HepG2 (cell line): ENCODE results near the gene MIX23. TPM values are rescaled to one million over a fixed set of nuclear protein-coding genes. Genes with fewer than 3 reads are reported as not detected.

Experiments used
- CBX5 ChIP-seq: sonication (generic); formaldehyde crosslinking; IDR thresholded peaks from 2 replicates; pipeline ENCODE4 v1.4.0; 2020; ENCODE audit warnings: missing genetic modification reagents, borderline replicate concordance
- CREB3 ChIP-seq: sonication (generic); formaldehyde crosslinking; IDR thresholded peaks from 2 replicates; pipeline ENCODE4 v1.5.0; 2020; ENCODE audit warnings: missing genetic modification reagents
- HES4 ChIP-seq: sonication (generic); formaldehyde crosslinking; IDR thresholded peaks from 2 replicates; pipeline ENCODE4 v1.9.0; 2021; ENCODE audit warnings: mild to moderate bottlenecking, missing genetic modification reagents, borderline replicate concordance
- HNRNPUL1 ChIP-seq: fragments of 200-400 bp; formaldehyde crosslinking; IDR thresholded peaks from 2 replicates; pipeline ENCODE4 v1.6.1; 2017; ENCODE audit warnings: low read depth, mild to moderate bottlenecking, low read length, moderate library complexity
- KLF6 ChIP-seq: IDR thresholded peaks from 2 replicates; pipeline ENCODE4 v1.8.0; 2016; ENCODE audit warnings: missing biosample characterization, missing genetic modification reagents
- NFYB ChIP-seq: sonication (generic); formaldehyde crosslinking; IDR thresholded peaks from 2 replicates; pipeline ENCODE4 v1.4.0; 2020; ENCODE audit warnings: missing genetic modification reagents
- RXRB ChIP-seq: IDR thresholded peaks from 2 replicates; pipeline ENCODE4 v1.6.1; 2016; ENCODE audit warnings: borderline replicate concordance, missing genetic modification reagents, missing compliant biosample characterization
- SP1 ChIP-seq, 2 experiments: fragments of 450-650 bp in 1 of 2; sonication (generic) in 1 of 2; formaldehyde crosslinking in 1 of 2; IDR thresholded peaks; 2 replicates each; pipeline versions ENCODE4 v1.4.0 to v1.6.1; 2016 to 2020; ENCODE audit warnings: missing genetic modification reagents in 1 of 2
- SUZ12 ChIP-seq: fragments of 150-350 bp; IDR thresholded peaks from 2 replicates; pipeline ENCODE4 v1.6.1; 2014; ENCODE audit warnings: low read depth, low read length
- TGIF2 ChIP-seq: IDR thresholded peaks from 2 replicates; pipeline ENCODE4 v1.6.1; 2016; ENCODE audit warnings: control low read depth, missing compliant biosample characterization
- ZNF749 ChIP-seq: sonication (generic); formaldehyde crosslinking; IDR thresholded peaks from 2 replicates; pipeline ENCODE4 v1.8.0; 2022; ENCODE audit warnings: mild to moderate bottlenecking, missing genetic modification reagents, moderate library complexity, borderline replicate concordance
- ZXDC ChIP-seq: sonication (generic); formaldehyde crosslinking; IDR thresholded peaks from 2 replicates; pipeline ENCODE4 v1.5.0; 2020; ENCODE audit warnings: mild to moderate bottlenecking, missing genetic modification reagents
- polyA plus RNA-seq, 8 experiments: library from polyadenylated mRNA; depleted of rRNA in 3 of 8; stranded (reverse) in 7 of 8; unstranded in 1 of 8; fragments of >200 nt; fragmentation: Illumina TruSeq in 4 of 8; extraction: Trizol in 4 of 8; gene quantifications; 2 replicates each; pipeline versions ENCODE4 v1.2.1 to v1.2.3, GENCODE V29; 2011 to 2016; ENCODE audit warnings: low read depth in 4 of 8, missing spikeins in 1 of 8, mixed read lengths in 1 of 8; ENCODE audit not compliant: insufficient read depth in 1 of 8
- total RNA-seq, 5 experiments: library from RNA; depleted of rRNA; stranded (reverse); fragments of >200 nt; fragmentation: Illumina TruSeq; extraction: Trizol; gene quantifications; 2 replicates each; pipeline ENCODE4 v1.2.3, GENCODE V29; 2016; ENCODE audit warnings: low read depth in 1 of 5
- TF ChIP-seq, protein P1 (sequence below): sonication (generic); formaldehyde crosslinking; IDR thresholded peaks from 2 replicates; pipeline ENCODE4 v1.4.0; 2020; ENCODE audit warnings: missing genetic modification reagents, borderline replicate concordance
- TF ChIP-seq, protein P2 (sequence below): sonication (generic); formaldehyde crosslinking; conservative IDR thresholded peaks from 2 replicates; pipeline ENCODE4 v1.4.0; 2020; ENCODE audit warnings: missing genetic modification reagents
- TF ChIP-seq, protein P3 (sequence below): sonication (generic); formaldehyde crosslinking; IDR thresholded peaks from 2 replicates; pipeline ENCODE4 v1.5.0; 2020; ENCODE audit warnings: missing genetic modification reagents, mild to moderate bottlenecking, borderline replicate concordance

Gene MIX23
- total and polyA plus RNA-seq, 2 of the 13 experiments (the other 11 are each of a cell fraction or from before 2014, with no cell fraction given), result 20.0 to 152 TPM

DNA sequence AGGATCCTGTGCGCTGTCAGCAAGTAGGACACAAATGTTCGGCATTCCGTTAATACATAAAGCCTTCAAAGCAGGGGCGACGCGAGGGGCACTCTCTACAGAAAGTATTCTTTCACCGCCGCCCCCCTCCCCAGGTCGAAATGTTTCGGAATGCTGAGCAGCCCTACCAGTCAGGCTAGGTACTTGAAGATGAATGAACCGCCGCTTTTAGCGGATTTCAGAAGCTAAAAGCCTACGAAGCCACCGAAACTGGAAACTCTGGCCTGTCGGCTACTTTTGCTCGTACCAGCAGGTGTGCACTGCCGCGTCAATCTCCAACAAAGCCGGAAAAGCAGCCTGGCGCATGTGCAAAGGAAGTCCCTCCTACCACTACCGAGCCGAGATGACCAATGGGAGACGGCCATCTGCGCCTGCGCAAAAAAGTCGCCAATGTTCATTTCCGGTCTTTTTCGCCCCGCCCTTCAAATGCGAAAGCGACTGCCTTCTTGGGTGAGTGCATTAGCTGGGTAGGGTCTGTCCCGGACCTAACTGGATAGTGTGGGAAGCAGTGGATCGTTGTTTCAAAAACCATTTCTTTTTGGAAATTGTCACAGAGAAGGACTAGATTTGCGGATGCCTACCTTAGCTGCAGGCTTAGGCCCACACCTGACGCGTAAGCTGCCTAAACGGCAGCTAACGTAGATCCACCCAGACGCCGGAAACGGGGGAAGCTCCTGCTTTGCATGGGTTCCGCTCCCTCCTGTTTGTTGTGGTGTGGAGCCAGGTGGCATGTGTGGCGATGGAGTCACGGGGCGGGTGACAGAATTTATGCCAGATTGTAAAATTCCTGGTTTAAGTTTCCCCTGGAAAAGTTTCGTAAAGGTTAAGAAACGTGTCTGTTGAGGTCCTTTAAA, 33.0 kb upstream of the MIX23 start, which contains the start of gene WDR5B (continued):
- TF ChIP-seq, protein P1, sequence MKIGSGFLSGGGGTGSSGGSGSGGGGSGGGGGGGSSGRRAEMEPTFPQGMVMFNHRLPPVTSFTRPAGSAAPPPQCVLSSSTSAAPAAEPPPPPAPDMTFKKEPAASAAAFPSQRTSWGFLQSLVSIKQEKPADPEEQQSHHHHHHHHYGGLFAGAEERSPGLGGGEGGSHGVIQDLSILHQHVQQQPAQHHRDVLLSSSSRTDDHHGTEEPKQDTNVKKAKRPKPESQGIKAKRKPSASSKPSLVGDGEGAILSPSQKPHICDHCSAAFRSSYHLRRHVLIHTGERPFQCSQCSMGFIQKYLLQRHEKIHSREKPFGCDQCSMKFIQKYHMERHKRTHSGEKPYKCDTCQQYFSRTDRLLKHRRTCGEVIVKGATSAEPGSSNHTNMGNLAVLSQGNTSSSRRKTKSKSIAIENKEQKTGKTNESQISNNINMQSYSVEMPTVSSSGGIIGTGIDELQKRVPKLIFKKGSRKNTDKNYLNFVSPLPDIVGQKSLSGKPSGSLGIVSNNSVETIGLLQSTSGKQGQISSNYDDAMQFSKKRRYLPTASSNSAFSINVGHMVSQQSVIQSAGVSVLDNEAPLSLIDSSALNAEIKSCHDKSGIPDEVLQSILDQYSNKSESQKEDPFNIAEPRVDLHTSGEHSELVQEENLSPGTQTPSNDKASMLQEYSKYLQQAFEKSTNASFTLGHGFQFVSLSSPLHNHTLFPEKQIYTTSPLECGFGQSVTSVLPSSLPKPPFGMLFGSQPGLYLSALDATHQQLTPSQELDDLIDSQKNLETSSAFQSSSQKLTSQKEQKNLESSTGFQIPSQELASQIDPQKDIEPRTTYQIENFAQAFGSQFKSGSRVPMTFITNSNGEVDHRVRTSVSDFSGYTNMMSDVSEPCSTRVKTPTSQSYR (CRISPR knock-in tag), result no peak
- TF ChIP-seq KLF6 (no peak), SUZ12 (no peak), TGIF2 (peak; percentile 36; the same call in 1 of the 2 replicates), HES4 (CRISPR knock-in tag) (no peak; the same call in 1 of the 2 replicates), ZXDC (CRISPR knock-in tag) (no peak), RXRB (CRISPR knock-in tag) (peak; percentile 44), NFYB (CRISPR knock-in tag) (peak; percentile 79), SP1 (IDR thresholded peaks at IDR 0.05) (no peak), SP1 (CRISPR knock-in tag; IDR thresholded peaks at IDR 0.05) (no peak), CREB3 (CRISPR knock-in tag) (peak; percentile 74), HNRNPUL1 (no peak), ZNF749 (no peak), CBX5 (no peak; the same call in 1 of the 2 replicates)
- TF ChIP-seq, protein P2, sequence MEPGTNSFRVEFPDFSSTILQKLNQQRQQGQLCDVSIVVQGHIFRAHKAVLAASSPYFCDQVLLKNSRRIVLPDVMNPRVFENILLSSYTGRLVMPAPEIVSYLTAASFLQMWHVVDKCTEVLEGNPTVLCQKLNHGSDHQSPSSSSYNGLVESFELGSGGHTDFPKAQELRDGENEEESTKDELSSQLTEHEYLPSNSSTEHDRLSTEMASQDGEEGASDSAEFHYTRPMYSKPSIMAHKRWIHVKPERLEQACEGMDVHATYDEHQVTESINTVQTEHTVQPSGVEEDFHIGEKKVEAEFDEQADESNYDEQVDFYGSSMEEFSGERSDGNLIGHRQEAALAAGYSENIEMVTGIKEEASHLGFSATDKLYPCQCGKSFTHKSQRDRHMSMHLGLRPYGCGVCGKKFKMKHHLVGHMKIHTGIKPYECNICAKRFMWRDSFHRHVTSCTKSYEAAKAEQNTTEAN, result peak; percentile 49; the same call in 1 of the 2 replicates
- TF ChIP-seq, protein P3, sequence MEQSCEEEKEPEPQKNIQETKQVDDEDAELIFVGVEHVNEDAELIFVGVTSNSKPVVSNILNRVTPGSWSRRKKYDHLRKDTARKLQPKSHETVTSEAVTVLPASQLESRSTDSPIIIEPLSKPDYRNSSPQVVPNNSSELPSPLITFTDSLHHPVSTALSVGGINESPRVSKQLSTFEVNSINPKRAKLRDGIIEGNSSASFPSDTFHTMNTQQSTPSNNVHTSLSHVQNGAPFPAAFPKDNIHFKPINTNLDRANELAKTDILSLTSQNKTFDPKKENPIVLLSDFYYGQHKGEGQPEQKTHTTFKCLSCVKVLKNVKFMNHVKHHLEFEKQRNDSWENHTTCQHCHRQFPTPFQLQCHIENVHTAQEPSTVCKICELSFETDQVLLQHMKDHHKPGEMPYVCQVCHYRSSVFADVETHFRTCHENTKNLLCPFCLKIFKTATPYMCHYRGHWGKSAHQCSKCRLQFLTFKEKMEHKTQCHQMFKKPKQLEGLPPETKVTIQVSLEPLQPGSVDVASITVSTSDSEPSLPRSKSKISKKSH (CRISPR knock-in tag), result peak; percentile 49; the same call in 1 of the 2 replicates
